NOMO-1 (cell line): ENCODE results near the gene PTPN11.

ENCODE experiments used
- DNase-seq, 2 experiments: peaks; one replicate each; lab custom pipeline; 2025; ENCODE audit not compliant: unreplicated experiment in 2 of 2; lab: John Stamatoyannopoulos, UW

PTPN11 gene

DNA sequence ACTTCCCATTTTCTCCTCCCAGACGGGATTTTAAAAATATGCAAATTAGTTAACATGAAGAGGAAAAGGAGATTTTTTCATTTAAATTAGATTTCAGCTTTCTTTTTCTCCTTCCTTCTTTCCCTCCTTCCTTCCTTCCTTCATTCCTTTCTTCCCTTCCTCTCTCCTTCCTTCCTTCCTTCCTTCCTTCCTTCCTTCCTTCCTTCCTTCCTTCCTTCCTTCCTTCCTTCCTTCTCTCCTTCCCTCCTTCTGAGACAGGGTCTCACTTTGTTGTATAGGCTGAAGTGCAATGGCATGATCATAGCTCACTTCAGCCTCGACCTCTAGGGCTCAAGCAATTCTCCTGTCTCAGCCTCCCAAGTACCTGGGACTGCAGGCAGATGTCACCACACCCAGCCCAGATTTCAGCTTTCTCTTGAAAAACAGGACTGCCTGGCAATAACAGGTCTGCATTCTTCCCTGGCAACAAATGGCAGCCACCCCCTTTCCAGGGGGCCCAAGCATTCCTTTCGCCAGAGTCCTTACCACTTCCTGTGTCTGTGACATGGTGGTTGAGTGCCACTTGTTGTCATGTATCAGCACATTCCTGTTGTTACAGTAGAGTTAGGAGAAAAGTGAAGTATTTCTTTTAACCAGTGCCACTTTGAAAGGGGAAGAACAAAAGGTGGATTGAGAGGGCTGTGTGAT is 119.1 kb downstream of the PTPN11 start:
- no peak for DNase-seq

DNA sequence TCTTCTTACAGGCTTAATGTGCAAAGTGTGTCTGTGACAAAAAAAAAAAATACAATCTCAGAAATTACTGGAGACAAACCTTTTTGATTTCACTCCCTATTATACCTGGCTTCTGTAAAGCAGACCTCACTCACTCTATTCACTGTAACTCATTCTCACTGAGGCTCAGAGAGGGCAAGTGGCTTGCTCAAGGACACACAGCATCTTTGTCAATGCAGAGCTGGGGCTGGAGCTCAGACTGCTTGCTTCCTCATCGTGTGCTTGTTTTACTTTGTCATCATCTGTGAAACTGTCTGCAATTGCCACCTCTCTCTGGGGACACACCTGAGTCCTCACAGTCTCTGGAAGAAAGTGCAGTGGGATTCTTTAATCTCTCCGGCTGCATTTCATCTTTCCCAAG is 120.0 kb downstream of the PTPN11 start:
- no peak for DNase-seq

DNA sequence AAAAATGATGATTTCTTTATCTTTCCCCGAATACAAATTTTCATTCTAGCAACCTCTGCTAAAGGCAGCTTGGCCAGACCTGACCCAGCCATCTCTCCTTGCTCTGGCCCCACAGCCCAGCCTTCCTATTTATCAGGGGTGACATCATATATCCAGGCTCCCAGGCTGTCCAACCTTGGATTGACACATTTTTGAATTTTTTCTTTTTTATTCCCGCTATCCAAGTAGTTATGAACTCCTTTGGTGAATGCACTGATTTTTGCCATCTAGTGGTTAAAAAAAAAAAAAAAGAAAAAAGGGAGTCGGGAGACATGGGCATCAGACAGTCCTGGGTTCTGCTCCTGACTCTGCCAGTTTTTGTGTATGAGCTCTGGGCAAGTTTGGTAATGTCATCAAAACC is 120.5 kb downstream of the PTPN11 start:
- no peak for DNase-seq

DNA sequence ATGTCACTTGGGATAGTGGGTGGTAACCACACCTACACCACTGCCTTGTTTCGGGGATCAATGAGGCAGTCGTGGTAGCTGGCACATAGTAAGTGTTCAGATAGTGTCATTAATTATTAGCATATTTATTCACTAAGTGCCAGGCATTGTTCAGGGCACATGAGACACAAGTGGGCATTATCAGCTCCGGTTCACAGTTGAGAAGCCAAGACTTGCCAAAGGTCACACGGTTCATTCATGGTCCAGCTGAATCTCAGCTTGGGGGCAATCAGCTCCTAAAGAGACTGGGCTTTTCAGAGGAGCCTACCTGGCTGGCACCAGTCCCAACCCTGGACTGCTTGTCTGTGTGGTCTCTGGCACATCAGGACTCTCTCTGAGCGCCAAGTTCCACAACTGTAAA is 121.3 kb downstream of the PTPN11 start:
- DNase-seq, result no peak

DNA sequence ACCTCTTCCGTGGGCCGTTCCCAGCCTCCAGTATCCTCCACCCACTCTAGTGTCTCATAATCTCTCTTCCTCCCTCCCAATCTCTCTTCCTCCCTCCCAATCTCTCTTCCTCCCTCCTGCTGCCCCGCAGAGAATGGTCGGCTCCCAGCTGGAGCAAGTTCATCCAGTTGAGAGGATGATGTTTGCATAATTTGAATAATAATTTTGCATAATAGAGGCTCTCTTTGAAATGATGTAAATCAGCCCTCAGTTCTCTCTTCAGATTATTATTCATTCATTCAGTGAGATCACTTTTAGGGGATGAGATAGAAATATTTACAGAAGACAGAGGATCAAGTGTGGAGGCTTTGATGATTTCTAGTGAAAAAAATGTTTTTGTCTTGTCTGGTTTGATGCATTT is 125.0 kb downstream of the PTPN11 start:
- no peak for DNase-seq

DNA sequence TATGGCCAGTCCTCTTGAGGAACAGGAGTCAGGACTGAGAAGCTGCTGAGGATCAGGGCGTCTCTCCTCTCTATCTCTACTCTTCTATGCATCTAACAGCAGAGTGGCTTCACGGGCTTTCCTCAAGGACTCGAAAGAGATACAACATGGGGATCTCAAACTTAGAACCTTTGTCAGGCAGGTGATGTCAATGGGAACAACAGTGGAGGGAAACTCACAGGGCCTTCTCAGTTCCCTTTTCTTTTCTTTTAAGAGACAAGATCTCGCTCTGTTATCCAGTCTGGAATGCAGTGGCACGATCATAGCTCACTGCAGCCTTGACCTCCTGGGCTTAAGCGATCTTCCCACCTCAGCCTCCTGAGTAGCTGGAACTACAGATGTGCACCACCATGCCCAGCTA is 127.6 kb downstream of the PTPN11 start:
- DNase-seq, result no peak

DNA sequence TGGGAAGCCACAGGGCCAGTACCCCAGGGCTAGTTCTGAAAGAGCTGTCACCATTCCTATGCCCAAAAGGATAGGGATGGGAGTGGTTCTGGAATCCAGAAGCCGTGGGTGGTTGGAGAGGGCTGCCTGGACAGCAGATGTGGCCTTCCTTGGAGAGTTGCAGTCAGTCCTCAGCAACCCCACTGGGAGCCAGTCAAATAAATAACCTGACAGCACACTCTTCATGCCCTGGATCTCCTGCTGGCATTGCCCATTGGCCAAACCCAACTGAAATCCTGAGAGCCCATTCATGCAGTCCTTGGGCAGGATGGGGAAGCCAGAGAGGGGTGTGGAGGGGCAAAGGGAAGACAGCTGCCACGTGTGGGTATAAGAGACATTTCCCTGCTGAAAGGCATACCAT is 128.2 kb downstream of the PTPN11 start:
- DNase-seq, result no peak

DNA sequence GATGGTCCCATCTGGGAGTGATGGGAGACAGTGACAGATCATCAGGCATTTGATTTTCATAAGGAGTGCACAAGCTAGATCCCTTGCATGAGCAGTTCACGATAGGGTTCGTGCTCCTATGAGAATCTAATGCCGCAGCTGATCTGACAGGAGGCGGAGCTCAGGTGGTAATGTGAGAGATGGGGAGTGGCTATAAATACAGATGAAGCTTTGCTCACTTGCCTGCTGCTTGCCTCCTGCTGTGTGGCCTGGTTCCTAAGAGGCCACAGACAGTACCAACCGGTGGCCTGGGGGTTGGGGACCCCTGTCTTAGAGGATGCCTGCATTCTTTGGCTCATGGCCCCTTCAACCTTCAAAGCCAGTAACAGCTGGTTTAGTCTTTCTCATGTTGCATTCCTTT is 130.3 kb downstream of the PTPN11 start:
- no peak for DNase-seq

DNA sequence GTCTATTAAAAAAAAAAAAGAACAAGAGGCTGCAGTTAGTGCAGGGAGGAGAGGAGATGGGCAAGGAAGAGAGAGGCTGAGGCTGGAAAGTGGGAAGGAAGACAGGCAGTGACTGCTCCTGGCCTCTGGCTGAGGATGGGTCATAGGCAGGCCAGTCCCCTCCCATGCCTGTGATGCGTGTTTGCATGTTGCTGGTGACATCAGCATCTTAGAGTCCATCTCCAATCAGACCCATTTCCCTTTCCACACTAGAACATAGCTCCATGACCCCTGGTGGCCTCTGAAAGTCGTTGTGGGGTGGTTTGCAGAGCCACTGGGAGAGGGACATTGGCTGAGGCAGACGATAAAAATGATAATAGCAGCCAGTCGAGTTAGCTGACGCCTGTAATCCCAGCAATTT is 132.9 kb downstream of the PTPN11 start:
- no peak for DNase-seq

DNA sequence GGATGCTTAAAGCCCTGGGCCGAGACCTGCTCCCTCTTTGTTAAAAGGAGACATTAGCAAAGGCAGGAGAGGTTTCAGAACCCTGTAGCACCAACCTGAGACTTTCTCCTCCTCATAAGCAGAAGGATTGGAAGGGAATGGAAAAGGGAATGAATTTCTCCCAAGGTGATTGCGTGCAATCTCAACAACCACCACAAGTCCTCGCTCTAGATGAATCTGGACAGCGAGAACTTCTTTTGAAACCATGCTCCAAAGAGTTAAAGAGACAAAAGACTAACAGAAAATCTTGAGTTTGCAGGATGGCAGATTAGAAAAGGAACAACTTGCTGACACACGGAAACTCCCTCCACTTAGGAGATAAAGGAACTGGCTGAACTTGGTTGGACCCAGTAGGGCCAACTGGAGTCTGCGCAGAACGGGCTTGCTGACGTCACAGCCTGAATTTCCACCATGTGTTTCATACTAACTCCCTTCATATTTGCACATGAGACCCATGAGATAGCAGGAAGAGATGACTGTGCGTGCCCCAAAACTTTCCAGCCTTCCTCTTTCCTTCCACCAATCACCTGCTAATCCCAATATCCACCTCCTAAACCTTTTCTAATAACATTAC is 137.0 kb downstream of the PTPN11 start:
- no peak for DNase-seq

DNA sequence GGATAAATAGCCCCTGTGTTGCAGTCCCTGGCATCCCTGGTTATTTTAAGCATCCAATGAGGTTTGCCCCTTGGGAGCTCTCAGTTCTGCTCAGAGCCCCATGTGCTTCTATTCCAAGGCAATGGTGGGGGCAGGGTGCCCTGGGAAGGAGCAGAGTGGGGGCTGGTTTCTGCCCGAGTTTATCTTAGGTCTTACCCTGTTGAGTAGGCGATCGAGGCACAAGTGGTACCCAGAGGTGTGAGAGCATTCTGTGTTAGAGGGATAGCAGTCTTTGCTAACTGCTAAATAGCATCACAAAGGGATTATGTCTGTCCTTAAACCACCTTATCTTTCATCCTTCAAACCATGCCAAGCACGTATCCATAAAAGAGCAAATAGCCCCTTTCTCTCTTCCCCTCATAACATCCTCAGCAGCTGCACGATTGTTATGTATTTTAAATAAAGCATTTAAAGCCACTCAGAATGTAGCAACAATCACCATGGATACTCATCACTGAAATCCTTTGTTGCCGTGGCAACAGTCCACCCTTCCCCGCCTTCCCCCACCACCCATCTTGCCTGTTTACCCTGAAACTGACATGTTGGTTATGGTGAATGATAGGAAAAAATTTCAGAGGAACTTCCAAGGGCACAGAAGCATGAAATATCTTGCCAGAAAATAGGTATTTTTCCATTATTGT is 139.3 kb downstream of the PTPN11 start:
- DNase-seq, result no peak
